HCT116 (cell line): ENCODE results near the gene MRPL18. TPM values are rescaled to one million over a fixed set of nuclear protein-coding genes. Genes with fewer than 3 reads are reported as not detected.

Source experiments
- ATAC-seq: fragments of 200-7000 bp; cut with Tn5 transposase; 2 replicates; pipeline ENCODE4 v1.9.1; 2020; ENCODE audit warnings: mild to moderate bottlenecking, moderate library complexity
- BruUV-seq: library from RNA; stranded (reverse); fragments of 400-500 nt; replicated peaks from 2 replicates; lab custom pipeline; 2021; lab: Mats Ljungman, UMichigan
- CTCF ChIA-PET: fragments of 300-600 bp; sonication (Branson Sonifier 250); formaldehyde crosslinking; loops from one replicate; lab custom pipeline; 2021; ENCODE audit warnings: antibody characterized with exemption; lab: Charles Lee
- POLR2A ChIA-PET: fragments of 300-600, 350-600 bp; sonication (Branson Sonifier 250); formaldehyde crosslinking; loops from one replicate; lab custom pipeline; 2021; ENCODE audit warnings: antibody characterized with exemption; lab: Charles Lee
- RAD21 ChIA-PET, 2 experiments: fragments of 300-600 bp; sonication (Branson Sonifier 250); formaldehyde crosslinking; loops; one replicate each; lab custom pipeline; 2023; ENCODE audit warnings: low total read pairs in 2 of 2; ENCODE audit not compliant: uncharacterized antibody in 2 of 2, unreplicated experiment in 2 of 2, low non-redundant PET in 1 of 2; lab: Charles Lee
- DNase-seq: peaks from one replicate; pipeline ENCODE4 v3.0.0-alpha.2; 2010; ENCODE audit warnings: low read depth, low spot score
- H2AFZ ChIP-seq: fragments of 200-600 bp; shearing (Covaris generic), sonication (generic); 2 replicates; pipeline ENCODE4 v1.6.1; 2017; ENCODE audit warnings: low read depth, mixed run types, mixed read lengths, antibody characterized with exemption, low read length; ENCODE audit not compliant: poor library complexity, severe bottlenecking
- H3K27ac ChIP-seq: 2 replicates; pipeline ENCODE4 v1.5.1; 2012; ENCODE audit warnings: low read depth, low read length
- H3K27me3 ChIP-seq: fragments of 200-600 bp; sonication (generic); 2 replicates; pipeline ENCODE4 v1.6.1; 2016; ENCODE audit warnings: mixed run types, low read length, mixed read lengths; ENCODE audit not compliant: insufficient read depth
- H3K36me3 ChIP-seq, 2 experiments: fragments of 200-500 bp in 1 of 2; fragments of 200-600 bp in 1 of 2; sonication (Bioruptor generic) in 1 of 2; sonication (generic) in 1 of 2; 2 replicates each; pipeline versions ENCODE4 v1.5.1 to v1.6.1; 2014 to 2016; ENCODE audit warnings: low read length in 2 of 2, inconsistent platforms in 1 of 2, mixed read lengths in 1 of 2, mixed run types in 1 of 2; ENCODE audit not compliant: insufficient read depth in 2 of 2, control insufficient read depth in 1 of 2
- H3K4me1 ChIP-seq, 2 experiments: fragments of 200-600 bp in 1 of 2; sonication (generic) in 1 of 2; 2 replicates each; pipeline versions ENCODE4 v1.5.1 to v1.6.1; 2012 to 2017; ENCODE audit warnings: low read length in 2 of 2, inconsistent platforms in 1 of 2, mild to moderate bottlenecking in 1 of 2, mixed read lengths in 1 of 2, mixed run types in 1 of 2, moderate library complexity in 1 of 2; ENCODE audit not compliant: insufficient read depth in 2 of 2, control insufficient read depth in 1 of 2
- H3K4me2 ChIP-seq: fragments of 200-600 bp; sonication (generic); 2 replicates; pipeline ENCODE4 v1.6.1; 2017; ENCODE audit warnings: mixed run types, low read length, mixed read lengths
- H3K4me3 ChIP-seq, 2 experiments: fragments of 200-600 bp in 1 of 2; sonication (generic) in 1 of 2; replicated peaks in 1 of 2; 2 replicates each; pipeline ENCODE4 v1.5.1; 2011 to 2016; ENCODE audit warnings: low read length in 2 of 2, control low read depth in 1 of 2, low read depth in 1 of 2, mild to moderate bottlenecking in 1 of 2, mixed read lengths in 1 of 2, mixed run types in 1 of 2
- H3K79me2 ChIP-seq: fragments of 200-600 bp; sonication (generic); 2 replicates; pipeline ENCODE4 v1.6.1; 2017; ENCODE audit warnings: mild to moderate bottlenecking, mixed run types, low read length, moderate library complexity, mixed read lengths; ENCODE audit not compliant: insufficient read depth
- H3K9ac ChIP-seq: fragments of 200-600 bp; sonication (generic); 2 replicates; pipeline ENCODE4 v1.6.1; 2016; ENCODE audit warnings: low read length, mixed read lengths
- H3K9me2 ChIP-seq: fragments of 200-600 bp; sonication (generic), shearing (Covaris generic); 2 replicates; pipeline ENCODE4 v1.6.1; 2017; ENCODE audit warnings: mixed run types, mild to moderate bottlenecking, moderate library complexity; ENCODE audit not compliant: insufficient read depth
- H3K9me3 ChIP-seq, 2 experiments: fragments of 200-500 bp in 1 of 2; fragments of 200-600 bp in 1 of 2; sonication (Bioruptor generic) in 1 of 2; sonication (generic) in 1 of 2; 2 replicates each; pipeline ENCODE4 v1.6.1; 2014 to 2017; ENCODE audit warnings: low read length in 2 of 2, mixed read lengths in 2 of 2, inconsistent platforms in 1 of 2, low read depth in 1 of 2, mild to moderate bottlenecking in 1 of 2, mixed run types in 1 of 2, moderate library complexity in 1 of 2; ENCODE audit not compliant: control insufficient read depth in 1 of 2, insufficient read depth in 1 of 2
- H4K20me1 ChIP-seq: fragments of 200-600 bp; sonication (generic), shearing (Covaris generic); 2 replicates; pipeline ENCODE4 v1.6.1; 2017; ENCODE audit warnings: mixed run types, mild to moderate bottlenecking, moderate library complexity; ENCODE audit not compliant: insufficient read depth
- ATF3 ChIP-seq: IDR thresholded peaks from 2 replicates; pipeline ENCODE4 v1.6.1; 2012
- CEBPB ChIP-seq: IDR thresholded peaks from 2 replicates; pipeline ENCODE4 v1.6.1; 2012; ENCODE audit warnings: low read depth
- CTCF ChIP-seq, 3 experiments: fragments of 200-600 bp in 1 of 3; sonication (generic) in 1 of 3; IDR thresholded peaks in 2 of 3; conservative IDR thresholded peaks in 1 of 3; 2 replicates each; pipeline ENCODE4 v1.5.1; 2012 to 2017; ENCODE audit warnings: low read depth in 2 of 3, low read length in 2 of 3, antibody characterized with exemption in 1 of 3, borderline replicate concordance in 1 of 3, control low read depth in 1 of 3, mild to moderate bottlenecking in 1 of 3, mixed read lengths in 1 of 3, mixed run types in 1 of 3, moderate library complexity in 1 of 3; ENCODE audit not compliant: insufficient read depth in 1 of 3
- EGR1 ChIP-seq: IDR thresholded peaks from 2 replicates; pipeline ENCODE4 v1.6.1; 2012; ENCODE audit warnings: low read depth
- ELF1 ChIP-seq: IDR thresholded peaks from 2 replicates; pipeline ENCODE4 v1.6.1; 2012; ENCODE audit warnings: low read depth, borderline replicate concordance
- EZH2 ChIP-seq: fragments of 200-600 bp; sonication (generic); IDR thresholded peaks from 2 replicates; pipeline ENCODE4 v1.6.1; 2017; ENCODE audit warnings: antibody characterized with exemption, mixed run types
- FOSL1 ChIP-seq: IDR thresholded peaks from 2 replicates; pipeline ENCODE4 v1.6.1; 2012; ENCODE audit warnings: low read depth
- MAX ChIP-seq: IDR thresholded peaks from 2 replicates; pipeline ENCODE4 v1.6.1; 2012
- POLR2AphosphoS5 ChIP-seq: IDR thresholded peaks from 2 replicates; pipeline ENCODE4 v1.6.1; 2011; ENCODE audit warnings: mild to moderate bottlenecking, low read depth, low read length, moderate library complexity
- REST ChIP-seq: IDR thresholded peaks from 2 replicates; pipeline ENCODE4 v1.6.1; 2012; ENCODE audit warnings: low read depth
- SP1 ChIP-seq: IDR thresholded peaks from 2 replicates; pipeline ENCODE4 v1.6.1; 2012; ENCODE audit warnings: low read depth
- SRF ChIP-seq: IDR thresholded peaks from 2 replicates; pipeline ENCODE4 v1.6.1; 2012; ENCODE audit warnings: low read depth
- TCF7L2 ChIP-seq: IDR thresholded peaks from 2 replicates; pipeline ENCODE4 v1.7.0; 2011; ENCODE audit warnings: borderline replicate concordance, inconsistent platforms; ENCODE audit not compliant: insufficient read depth, insufficient read length; ENCODE audit errors: extremely low read depth
- YY1 ChIP-seq: IDR thresholded peaks from 2 replicates; pipeline ENCODE4 v1.6.1; 2011; ENCODE audit warnings: low read length, low read depth, moderate library complexity, mild to moderate bottlenecking; ENCODE audit not compliant: insufficient replicate concordance; ENCODE audit errors: extremely low read depth
- ZBTB33 ChIP-seq: IDR thresholded peaks from 2 replicates; pipeline ENCODE4 v1.6.1; 2011; ENCODE audit warnings: mild to moderate bottlenecking, low read length, moderate library complexity; ENCODE audit not compliant: insufficient replicate concordance; ENCODE audit errors: extremely low read depth
- ZNF274 ChIP-seq: fragments of 200-500 bp; sonication (Bioruptor generic); IDR thresholded peaks from 2 replicates; pipeline ENCODE4 v1.6.1; 2014; ENCODE audit warnings: mild to moderate bottlenecking, low read depth, low read length, inconsistent platforms
- intact Hi-C: fragments of 100-400 bp; cut with micrococcal nuclease; formaldehyde crosslinking; loops from 2 replicates; pipeline ENCODE4 v1.10.0; 2022
- total RNA-seq: library from RNA; stranded (reverse); gene quantifications from one replicate; pipeline ENCODE4 v1.2.1, GENCODE V29; 2021; ENCODE audit not compliant: unreplicated experiment

The MRPL18 gene
- total RNA-seq, 1 experiment from 2014 or later: 106 TPM

- no peak for TF ChIP-seq POLR2AphosphoS5
- no peak for TF ChIP-seq CEBPB
- TF ChIP-seq REST: no peak
- TF ChIP-seq SRF: no peak
- TF ChIP-seq, all 23 proteins: peak for 0
These were observed 37.0 kb upstream of the MRPL18 start (continued) for GRCh38 chr6:159753081-159753872.

GRCh38 chr6:159754401-159754800 lies 35.9 kb upstream of the MRPL18 start:
- POLR2A ChIA-PET: no interaction called here
- TF ChIP-seq ELF1 (no peak), CTCF (IDR thresholded peaks at IDR 0.05 in 2 of 3, conservative IDR thresholded peaks at IDR 0.05 in 1 of 3; ENCODE audit: borderline replicate concordance in 1 of 3, insufficient read depth in 1 of 3, low read depth in 2 of 3, low read length in 2 of 3) (no peak), SP1 (no peak), POLR2AphosphoS5 (no peak), YY1 (no peak), ATF3 (no peak), ZNF274 (no peak), SRF (no peak), EGR1 (no peak), ZBTB33 (no peak), MAX (no peak), FOSL1 (no peak), EZH2 (no peak), TCF7L2 (no peak)

More at GRCh38 chr6:159754401-159754800, 35.9 kb upstream of the MRPL18 start:
- no peak overlapping the region for H3K4me3 ChIP-seq
- H3K4me2 ChIP-seq: no peak overlapping the region
- H3K27ac ChIP-seq: no peak overlapping the region
- DNase-seq: no peak
- BruUV-seq: no TSS peak
- H3K9ac ChIP-seq: no peak overlapping the region
- H3K27me3 ChIP-seq: no peaks in the 10 kb centered on the region
- H3K79me2 ChIP-seq: peaks cover 56% of the 10 kb centered on the region
- intact Hi-C loops: no loop called here
- H3K9me3 ChIP-seq: no peaks in the 10 kb centered on the region
- no peak for ATAC-seq
- CTCF ChIA-PET: no interaction called here
- peaks cover 2% of the 10 kb centered on the region; the same call in 1 of the 2 replicates for H4K20me1 ChIP-seq
- peaks cover 36 to 57% of the 10 kb centered on the region in 2 experiments for H3K36me3 ChIP-seq
- RAD21 ChIA-PET: no interaction called here
- no peak overlapping the region for H2AFZ ChIP-seq
- H3K4me1 ChIP-seq: peaks cover 0 to 16% of the 10 kb centered on the region in 2 experiments; a peak in 2 of 4 replicates
- H3K9me2 ChIP-seq: no peaks in the 10 kb centered on the region
